Measurements from ENCODE around the gene FLRT3. TPM values are rescaled to one million over a fixed set of nuclear protein-coding genes. Genes with fewer than 3 reads are reported as not detected.

The FLRT3 gene
- total and polyA plus RNA-seq, 7 donors = under 0.01 to 9.6 (median 3.6) TPM; not detected in 1

- H3K27me3 ChIP-seq = no peaks in the 10 kb centered on the region
- no peaks in the 10 kb centered on the region for H3K9me3 ChIP-seq
- 68 to 78% methylated on average over 3 of the region's 3 CpGs for WGBS, 2 donors
- intact Hi-C loops (cut with DNase I) = no loop called here
- H3K27ac ChIP-seq = no peak overlapping the region
- DNase-seq = no peak
- H3K4me1 ChIP-seq = no peaks in the 10 kb centered on the region
- no peak overlapping the region for H3K4me3 ChIP-seq
- no peaks in the 10 kb centered on the region for H3K36me3 ChIP-seq
- TF ChIP-seq EP300 (IDR thresholded peaks at IDR 0.05) = no peak
- TF ChIP-seq POLR2AphosphoS5 (IDR thresholded peaks at IDR 0.05) = no peak
- TF ChIP-seq POLR2A (IDR thresholded peaks at IDR 0.05) = no peak
- no peak for TF ChIP-seq CTCF (IDR thresholded peaks at IDR 0.05)
Measured at GRCh38 chr20:14361509-14362345, 24.3 kb upstream of the FLRT3 start.

GRCh38 chr20:14360416-14360815, 23.0 kb upstream of the FLRT3 start:
- Histone ChIP-seq H3K27me3 (no peaks in the 10 kb centered on the region), H3K4me1 (no peaks in the 10 kb centered on the region), H3K36me3 (no peaks in the 10 kb centered on the region), H3K27ac (no peak overlapping the region), H3K4me3 (no peak overlapping the region), H3K9me3 (no peaks in the 10 kb centered on the region)
- TF ChIP-seq POLR2AphosphoS5 (IDR thresholded peaks at IDR 0.05) = no peak
- TF ChIP-seq CTCF (IDR thresholded peaks at IDR 0.05) = no peak
- TF ChIP-seq POLR2A (IDR thresholded peaks at IDR 0.05) = no peak
- TF ChIP-seq EP300 (IDR thresholded peaks at IDR 0.05) = no peak
- intact Hi-C loops (cut with DNase I) = no loop called here
- DNase-seq = no peak

DNA sequence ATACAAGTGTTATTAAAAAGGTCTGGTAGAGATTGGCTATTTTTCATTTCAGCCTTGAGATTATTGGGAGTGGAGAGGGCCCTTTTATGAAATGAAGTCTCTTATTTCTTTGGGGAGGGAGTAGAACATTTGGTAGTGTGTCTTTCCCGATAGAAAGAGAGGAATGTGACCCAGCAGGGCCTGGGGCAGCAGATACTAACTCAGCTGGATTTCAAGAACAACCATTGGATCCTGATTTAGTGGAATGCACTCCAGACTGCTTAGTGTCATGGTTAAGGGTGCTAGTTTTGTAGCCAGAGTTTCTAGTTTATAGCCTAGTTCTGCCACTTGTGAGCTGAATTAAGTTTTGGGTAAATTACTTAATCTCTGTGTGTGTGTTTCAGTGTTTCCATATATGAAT, 18.4 kb upstream of the FLRT3 start:
- Histone ChIP-seq H3K4me3 (no peak overlapping the region), H3K9me3 (no peaks in the 10 kb centered on the region), H3K27me3 (no peaks in the 10 kb centered on the region), H3K27ac (no peak overlapping the region), H3K4me1 (no peaks in the 10 kb centered on the region), H3K36me3 (no peaks in the 10 kb centered on the region)
- intact Hi-C loops (cut with DNase I) = no loop called here
- no peak for DNase-seq
- 57 to 88% methylated on average over 1 of the region's 1 CpG for WGBS, 2 donors
- no peak for TF ChIP-seq CTCF (IDR thresholded peaks at IDR 0.05)
- TF ChIP-seq POLR2A (IDR thresholded peaks at IDR 0.05) = no peak
- TF ChIP-seq POLR2AphosphoS5 (IDR thresholded peaks at IDR 0.05) = no peak
- no peak for TF ChIP-seq EP300 (IDR thresholded peaks at IDR 0.05)

GRCh38 chr20:14344746-14345145, 7.3 kb upstream of the FLRT3 start:
- no peak overlapping the region for H3K4me3 ChIP-seq
- no peak overlapping the region for H3K27ac ChIP-seq
- 34 to 58% methylated on average over 1 of the region's 1 CpG for WGBS, 2 donors
- DNase-seq = no peak
- TF ChIP-seq EP300 (IDR thresholded peaks at IDR 0.05) = no peak
- TF ChIP-seq CTCF (IDR thresholded peaks at IDR 0.05) = no peak
- no peak for TF ChIP-seq POLR2A (IDR thresholded peaks at IDR 0.05)
- no peak for TF ChIP-seq POLR2AphosphoS5 (IDR thresholded peaks at IDR 0.05)
- H3K9me3 ChIP-seq = no peaks in the 10 kb centered on the region
- H3K36me3 ChIP-seq = no peaks in the 10 kb centered on the region
- no peaks in the 10 kb centered on the region for H3K27me3 ChIP-seq
- H3K4me1 ChIP-seq = no peaks in the 10 kb centered on the region
- intact Hi-C loops (cut with DNase I) = loop anchor here (5.0 kb wide), 1 partner anchor 1413 kb away; no protein-coding TSS in a partner anchor
